HG03354 (cell line): ENCODE measurements around the gene SERGEF.
"Not testable (repeated sequence)": the region's sequence is repeated elsewhere in the genome, so short reads cannot be mapped to it uniquely, and the experiment has no call there.

Experiments used
- ATAC-seq: cut with Tn5 transposase; IDR thresholded peaks from one replicate; pipeline ENCODE4 v1.9.1; 2021; ENCODE audit warnings: mild to moderate bottlenecking; ENCODE audit not compliant: unreplicated experiment, poor library complexity, severe bottlenecking

The SERGEF gene

GRCh38 chr11:18005376-18006129 lies 7.3 kb downstream of the SERGEF start:
- no peak for ATAC-seq

GRCh38 chr11:18001191-18001590 lies 11.7 kb downstream of the SERGEF start:
- peak; percentile 43 for ATAC-seq

GRCh38 chr11:18000760-18001159 lies 12.1 kb downstream of the SERGEF start:
- ATAC-seq, result peak; percentile 95

GRCh38 chr11:18000128-18000527 lies 12.7 kb downstream of the SERGEF start:
- not testable (repeated sequence) for ATAC-seq

GRCh38 chr11:17992916-17993315 lies 19.9 kb downstream of the SERGEF start:
- no peak for ATAC-seq

GRCh38 chr11:17991783-17992433 lies 20.9 kb downstream of the SERGEF start:
- ATAC-seq, result peak; percentile 86

- no peak for ATAC-seq
Observed at GRCh38 chr11:17989306-17989705, 23.5 kb downstream of the SERGEF start.

GRCh38 chr11:17988465-17988864 lies 24.4 kb downstream of the SERGEF start:
- no peak for ATAC-seq

- no peak for ATAC-seq
Observed at GRCh38 chr11:17987826-17988225, 25.0 kb downstream of the SERGEF start.

GRCh38 chr11:17986711-17987220 lies 26.1 kb downstream of the SERGEF start:
- ATAC-seq, result no peak

GRCh38 chr11:17986007-17986710 lies 26.7 kb downstream of the SERGEF start:
- ATAC-seq, result no peak

- ATAC-seq, result no peak
Observed at GRCh38 chr11:17985517-17985916, 27.3 kb downstream of the SERGEF start.

- no peak for ATAC-seq
Observed at GRCh38 chr11:17983569-17983968, 29.3 kb downstream of the SERGEF start.

- ATAC-seq, result no peak
Observed at GRCh38 chr11:17979770-17980371, 33.0 kb downstream of the SERGEF start.

GRCh38 chr11:17978553-17979287 lies 34.1 kb downstream of the SERGEF start:
- no peak for ATAC-seq

- ATAC-seq, result no peak
Observed at GRCh38 chr11:17976651-17977050, 36.2 kb downstream of the SERGEF start.

- no peak for ATAC-seq
Observed at GRCh38 chr11:17974246-17974645, 38.6 kb downstream of the SERGEF start.

- ATAC-seq, result no peak
Observed at GRCh38 chr11:17972987-17973386, 39.9 kb downstream of the SERGEF start.

GRCh38 chr11:17968206-17968605 lies 44.6 kb downstream of the SERGEF start:
- no peak for ATAC-seq

- ATAC-seq, result no peak
Observed at GRCh38 chr11:17967661-17968060, 45.2 kb downstream of the SERGEF start.
